ENCODE measurements around the gene CPEB1.

DNA sequence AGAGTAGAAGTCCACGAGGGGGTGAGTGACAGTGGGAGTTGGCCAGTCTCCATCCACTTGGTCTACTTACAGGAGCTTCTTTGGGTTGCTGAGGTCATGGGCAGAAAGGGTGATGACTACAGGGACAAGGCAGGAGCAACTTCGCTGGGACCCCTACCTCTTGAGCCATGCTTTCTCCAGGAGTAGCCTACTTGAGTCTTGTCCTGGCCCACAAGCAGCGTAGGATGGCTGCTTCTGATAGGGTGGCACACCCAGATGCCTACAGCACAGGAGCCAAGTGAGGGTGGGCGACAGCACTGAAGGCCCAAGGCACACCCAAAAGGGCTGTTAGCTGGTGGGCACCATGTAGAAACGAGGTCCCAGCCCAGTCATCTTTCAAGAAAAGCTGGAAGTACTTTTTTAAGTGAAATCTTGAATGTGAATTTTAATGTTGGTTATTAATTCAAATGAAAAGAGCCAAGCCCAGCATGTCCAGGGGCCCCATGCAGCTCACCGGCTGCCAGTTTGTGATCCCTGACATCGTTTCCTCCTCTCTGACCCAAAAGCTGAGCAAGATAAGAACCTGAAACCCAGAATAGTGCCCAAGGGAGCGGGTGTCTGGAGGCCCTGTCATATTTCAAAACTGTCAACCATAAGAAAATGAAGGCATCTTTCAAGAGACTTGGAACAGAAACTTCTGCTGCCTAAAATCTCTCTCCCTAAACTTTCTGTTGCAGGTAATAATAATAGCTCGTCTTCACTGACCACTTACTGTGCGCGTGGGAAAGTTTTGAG, 2.2 kb upstream of the CPEB1 start:
- TF ChIP-seq, protein P1, sequence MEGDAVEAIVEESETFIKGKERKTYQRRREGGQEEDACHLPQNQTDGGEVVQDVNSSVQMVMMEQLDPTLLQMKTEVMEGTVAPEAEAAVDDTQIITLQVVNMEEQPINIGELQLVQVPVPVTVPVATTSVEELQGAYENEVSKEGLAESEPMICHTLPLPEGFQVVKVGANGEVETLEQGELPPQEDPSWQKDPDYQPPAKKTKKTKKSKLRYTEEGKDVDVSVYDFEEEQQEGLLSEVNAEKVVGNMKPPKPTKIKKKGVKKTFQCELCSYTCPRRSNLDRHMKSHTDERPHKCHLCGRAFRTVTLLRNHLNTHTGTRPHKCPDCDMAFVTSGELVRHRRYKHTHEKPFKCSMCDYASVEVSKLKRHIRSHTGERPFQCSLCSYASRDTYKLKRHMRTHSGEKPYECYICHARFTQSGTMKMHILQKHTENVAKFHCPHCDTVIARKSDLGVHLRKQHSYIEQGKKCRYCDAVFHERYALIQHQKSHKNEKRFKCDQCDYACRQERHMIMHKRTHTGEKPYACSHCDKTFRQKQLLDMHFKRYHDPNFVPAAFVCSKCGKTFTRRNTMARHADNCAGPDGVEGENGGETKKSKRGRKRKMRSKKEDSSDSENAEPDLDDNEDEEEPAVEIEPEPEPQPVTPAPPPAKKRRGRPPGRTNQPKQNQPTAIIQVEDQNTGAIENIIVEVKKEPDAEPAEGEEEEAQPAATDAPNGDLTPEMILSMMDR (IDR thresholded peaks at IDR 0.05), result no peak
- TF ChIP-seq POLR2A (IDR thresholded peaks at IDR 0.05) (no peak), POLR2AphosphoS5 (IDR thresholded peaks at IDR 0.05; ENCODE audit: insufficient read depth in 1 of 2, low read depth in 1 of 2) (no peak)
